HEK293 (cell line): Measurements from ENCODE around the gene C1orf167.

Experiments
- KLF16 ChIP-seq: fragments of 450-650 bp; formaldehyde crosslinking; IDR thresholded peaks from 2 replicates; pipeline ENCODE4 v1.5.1; 2017; ENCODE audit warnings: missing biosample characterization, missing genetic modification characterization
- SALL2 ChIP-seq: fragments of 450-650 bp; formaldehyde crosslinking; IDR thresholded peaks from 2 replicates; pipeline ENCODE4 v1.5.0; 2017; ENCODE audit warnings: missing biosample characterization, mild to moderate bottlenecking, missing genetic modification characterization, borderline replicate concordance
- ZFP3 ChIP-seq: fragments of 450-650 bp; formaldehyde crosslinking; IDR thresholded peaks from 2 replicates; pipeline ENCODE4 v1.5.1; 2016; ENCODE audit warnings: low read depth, missing biosample characterization, missing genetic modification characterization
- ZNF10 ChIP-seq: fragments of 450-650 bp; formaldehyde crosslinking; IDR thresholded peaks from 2 replicates; pipeline ENCODE4 v1.5.1; 2017; ENCODE audit warnings: missing biosample characterization, missing genetic modification characterization
- ZNF324 ChIP-seq: fragments of 450-650 bp; formaldehyde crosslinking; IDR thresholded peaks from 2 replicates; pipeline ENCODE4 v1.5.1; 2016; ENCODE audit warnings: missing biosample characterization, missing genetic modification characterization
- ZNF350 ChIP-seq: fragments of 450-650 bp; formaldehyde crosslinking; IDR thresholded peaks from 2 replicates; pipeline ENCODE4 v1.5.0; 2017; ENCODE audit warnings: missing biosample characterization, mild to moderate bottlenecking, missing genetic modification characterization
- ZNF658 ChIP-seq: fragments of 450-650 bp; formaldehyde crosslinking; IDR thresholded peaks from 2 replicates; pipeline ENCODE4; 2016; ENCODE audit warnings: missing biosample characterization, missing genetic modification characterization
- ZSCAN23 ChIP-seq: fragments of 450-650 bp; formaldehyde crosslinking; IDR thresholded peaks from 2 replicates; pipeline ENCODE4 v1.5.1; 2016; ENCODE audit warnings: missing biosample characterization, missing genetic modification characterization
- TF ChIP-seq, protein P1 (sequence below): fragments of 450-650 bp; formaldehyde crosslinking; IDR thresholded peaks from 2 replicates; pipeline ENCODE4 v1.5.1; 2016; ENCODE audit warnings: missing biosample characterization, missing genetic modification characterization
- TF ChIP-seq, protein P2 (sequence below): fragments of 450-650 bp; IDR thresholded peaks from 2 replicates; pipeline ENCODE4 v1.5.1; 2018; ENCODE audit warnings: missing biosample characterization, missing genetic modification characterization
- TF ChIP-seq, protein P3 (sequence below): fragments of 450-650 bp; formaldehyde crosslinking; IDR thresholded peaks from 2 replicates; pipeline ENCODE4 v1.5.1; 2016; ENCODE audit warnings: missing biosample characterization, missing genetic modification characterization
- TF ChIP-seq, protein P4 (sequence below): fragments of 450-650 bp; formaldehyde crosslinking; IDR thresholded peaks from 2 replicates; pipeline ENCODE4 v1.5.1; 2017; ENCODE audit warnings: missing biosample characterization, missing genetic modification characterization

DNA sequence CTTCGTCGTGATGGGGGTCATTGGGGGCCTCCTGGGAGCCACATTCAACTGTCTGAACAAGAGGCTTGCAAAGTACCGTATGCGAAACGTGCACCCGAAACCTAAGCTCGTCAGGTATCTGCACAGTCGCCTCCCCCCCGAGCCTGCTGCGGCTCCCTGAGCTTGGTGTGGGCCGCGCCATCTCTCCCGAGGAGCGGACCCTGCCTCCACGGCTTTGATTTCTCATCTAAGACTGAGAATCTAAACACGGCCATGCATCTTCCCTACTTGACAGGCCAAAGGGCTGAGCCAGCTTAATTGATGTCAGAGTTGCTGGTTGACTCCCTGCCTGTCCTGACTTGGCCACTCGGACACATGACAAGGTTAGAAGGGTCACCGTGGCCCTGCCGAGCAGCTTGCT is 66.5 kb downstream of the C1orf167 start:
- TF ChIP-seq, protein P1, sequence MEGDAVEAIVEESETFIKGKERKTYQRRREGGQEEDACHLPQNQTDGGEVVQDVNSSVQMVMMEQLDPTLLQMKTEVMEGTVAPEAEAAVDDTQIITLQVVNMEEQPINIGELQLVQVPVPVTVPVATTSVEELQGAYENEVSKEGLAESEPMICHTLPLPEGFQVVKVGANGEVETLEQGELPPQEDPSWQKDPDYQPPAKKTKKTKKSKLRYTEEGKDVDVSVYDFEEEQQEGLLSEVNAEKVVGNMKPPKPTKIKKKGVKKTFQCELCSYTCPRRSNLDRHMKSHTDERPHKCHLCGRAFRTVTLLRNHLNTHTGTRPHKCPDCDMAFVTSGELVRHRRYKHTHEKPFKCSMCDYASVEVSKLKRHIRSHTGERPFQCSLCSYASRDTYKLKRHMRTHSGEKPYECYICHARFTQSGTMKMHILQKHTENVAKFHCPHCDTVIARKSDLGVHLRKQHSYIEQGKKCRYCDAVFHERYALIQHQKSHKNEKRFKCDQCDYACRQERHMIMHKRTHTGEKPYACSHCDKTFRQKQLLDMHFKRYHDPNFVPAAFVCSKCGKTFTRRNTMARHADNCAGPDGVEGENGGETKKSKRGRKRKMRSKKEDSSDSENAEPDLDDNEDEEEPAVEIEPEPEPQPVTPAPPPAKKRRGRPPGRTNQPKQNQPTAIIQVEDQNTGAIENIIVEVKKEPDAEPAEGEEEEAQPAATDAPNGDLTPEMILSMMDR = no peak
- no peak for TF ChIP-seq ZNF324 (tag by site-specific recombination)
- no peak for TF ChIP-seq ZNF10 (tag by site-specific recombination)
- TF ChIP-seq, protein P2, sequence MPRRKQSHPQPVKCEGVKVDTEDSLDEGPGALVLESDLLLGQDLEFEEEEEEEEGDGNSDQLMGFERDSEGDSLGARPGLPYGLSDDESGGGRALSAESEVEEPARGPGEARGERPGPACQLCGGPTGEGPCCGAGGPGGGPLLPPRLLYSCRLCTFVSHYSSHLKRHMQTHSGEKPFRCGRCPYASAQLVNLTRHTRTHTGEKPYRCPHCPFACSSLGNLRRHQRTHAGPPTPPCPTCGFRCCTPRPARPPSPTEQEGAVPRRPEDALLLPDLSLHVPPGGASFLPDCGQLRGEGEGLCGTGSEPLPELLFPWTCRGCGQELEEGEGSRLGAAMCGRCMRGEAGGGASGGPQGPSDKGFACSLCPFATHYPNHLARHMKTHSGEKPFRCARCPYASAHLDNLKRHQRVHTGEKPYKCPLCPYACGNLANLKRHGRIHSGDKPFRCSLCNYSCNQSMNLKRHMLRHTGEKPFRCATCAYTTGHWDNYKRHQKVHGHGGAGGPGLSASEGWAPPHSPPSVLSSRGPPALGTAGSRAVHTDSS (tag by site-specific recombination) = no peak
- TF ChIP-seq, protein P3, sequence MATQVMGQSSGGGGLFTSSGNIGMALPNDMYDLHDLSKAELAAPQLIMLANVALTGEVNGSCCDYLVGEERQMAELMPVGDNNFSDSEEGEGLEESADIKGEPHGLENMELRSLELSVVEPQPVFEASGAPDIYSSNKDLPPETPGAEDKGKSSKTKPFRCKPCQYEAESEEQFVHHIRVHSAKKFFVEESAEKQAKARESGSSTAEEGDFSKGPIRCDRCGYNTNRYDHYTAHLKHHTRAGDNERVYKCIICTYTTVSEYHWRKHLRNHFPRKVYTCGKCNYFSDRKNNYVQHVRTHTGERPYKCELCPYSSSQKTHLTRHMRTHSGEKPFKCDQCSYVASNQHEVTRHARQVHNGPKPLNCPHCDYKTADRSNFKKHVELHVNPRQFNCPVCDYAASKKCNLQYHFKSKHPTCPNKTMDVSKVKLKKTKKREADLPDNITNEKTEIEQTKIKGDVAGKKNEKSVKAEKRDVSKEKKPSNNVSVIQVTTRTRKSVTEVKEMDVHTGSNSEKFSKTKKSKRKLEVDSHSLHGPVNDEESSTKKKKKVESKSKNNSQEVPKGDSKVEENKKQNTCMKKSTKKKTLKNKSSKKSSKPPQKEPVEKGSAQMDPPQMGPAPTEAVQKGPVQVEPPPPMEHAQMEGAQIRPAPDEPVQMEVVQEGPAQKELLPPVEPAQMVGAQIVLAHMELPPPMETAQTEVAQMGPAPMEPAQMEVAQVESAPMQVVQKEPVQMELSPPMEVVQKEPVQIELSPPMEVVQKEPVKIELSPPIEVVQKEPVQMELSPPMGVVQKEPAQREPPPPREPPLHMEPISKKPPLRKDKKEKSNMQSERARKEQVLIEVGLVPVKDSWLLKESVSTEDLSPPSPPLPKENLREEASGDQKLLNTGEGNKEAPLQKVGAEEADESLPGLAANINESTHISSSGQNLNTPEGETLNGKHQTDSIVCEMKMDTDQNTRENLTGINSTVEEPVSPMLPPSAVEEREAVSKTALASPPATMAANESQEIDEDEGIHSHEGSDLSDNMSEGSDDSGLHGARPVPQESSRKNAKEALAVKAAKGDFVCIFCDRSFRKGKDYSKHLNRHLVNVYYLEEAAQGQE (tag by site-specific recombination) = no peak
- no peak for TF ChIP-seq ZNF658 (tag by site-specific recombination)
- TF ChIP-seq ZNF350 (tag by site-specific recombination) = no peak
- no peak for TF ChIP-seq KLF16 (tag by site-specific recombination)
- TF ChIP-seq ZSCAN23 (tag by site-specific recombination) = no peak
- no peak for TF ChIP-seq SALL2 (tag by site-specific recombination)
- TF ChIP-seq, protein P4, sequence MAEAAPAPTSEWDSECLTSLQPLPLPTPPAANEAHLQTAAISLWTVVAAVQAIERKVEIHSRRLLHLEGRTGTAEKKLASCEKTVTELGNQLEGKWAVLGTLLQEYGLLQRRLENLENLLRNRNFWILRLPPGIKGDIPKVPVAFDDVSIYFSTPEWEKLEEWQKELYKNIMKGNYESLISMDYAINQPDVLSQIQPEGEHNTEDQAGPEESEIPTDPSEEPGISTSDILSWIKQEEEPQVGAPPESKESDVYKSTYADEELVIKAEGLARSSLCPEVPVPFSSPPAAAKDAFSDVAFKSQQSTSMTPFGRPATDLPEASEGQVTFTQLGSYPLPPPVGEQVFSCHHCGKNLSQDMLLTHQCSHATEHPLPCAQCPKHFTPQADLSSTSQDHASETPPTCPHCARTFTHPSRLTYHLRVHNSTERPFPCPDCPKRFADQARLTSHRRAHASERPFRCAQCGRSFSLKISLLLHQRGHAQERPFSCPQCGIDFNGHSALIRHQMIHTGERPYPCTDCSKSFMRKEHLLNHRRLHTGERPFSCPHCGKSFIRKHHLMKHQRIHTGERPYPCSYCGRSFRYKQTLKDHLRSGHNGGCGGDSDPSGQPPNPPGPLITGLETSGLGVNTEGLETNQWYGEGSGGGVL = no peak
- no peak for TF ChIP-seq ZFP3 (tag by site-specific recombination)
